ENCODE data around the gene SLC9A1. TPM values are rescaled to one million over a fixed set of nuclear protein-coding genes. Genes with fewer than 3 reads are reported as not detected.

The SLC9A1 gene
- total RNA-seq, 4 donors from 2014 or later, result 7.3 to 16.0 (median 10.9) TPM

DNA sequence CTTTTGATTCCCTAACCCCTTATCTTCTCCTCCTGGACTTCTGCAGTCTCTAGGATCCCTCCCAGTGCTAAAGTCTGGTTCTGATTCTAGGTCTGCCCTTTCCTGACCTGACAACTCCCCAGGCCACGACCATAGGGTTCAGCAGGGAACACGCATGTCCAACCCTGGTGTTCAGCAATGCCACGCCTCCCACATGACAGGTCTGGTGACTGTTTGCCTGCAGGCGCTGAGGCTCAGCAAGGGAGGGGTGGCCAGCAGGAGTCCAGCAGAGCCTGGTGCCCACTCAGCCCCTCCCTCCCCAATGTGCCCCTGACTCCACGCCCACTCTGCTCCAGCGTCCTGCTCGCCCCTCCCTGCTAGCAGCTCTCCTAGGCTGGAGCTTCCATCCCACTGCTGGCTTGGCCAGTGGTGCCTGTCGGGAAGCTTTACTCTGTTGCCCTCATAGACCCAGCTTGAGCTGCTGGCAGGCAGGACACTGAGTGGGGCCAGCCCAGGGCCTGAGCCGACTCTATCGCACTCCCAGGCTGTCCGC is 17.3 kb downstream of the SLC9A1 start:
- TF ChIP-seq CTCF (IDR thresholded peaks at IDR 0.05; ENCODE audit: low read depth), result no peak

DNA sequence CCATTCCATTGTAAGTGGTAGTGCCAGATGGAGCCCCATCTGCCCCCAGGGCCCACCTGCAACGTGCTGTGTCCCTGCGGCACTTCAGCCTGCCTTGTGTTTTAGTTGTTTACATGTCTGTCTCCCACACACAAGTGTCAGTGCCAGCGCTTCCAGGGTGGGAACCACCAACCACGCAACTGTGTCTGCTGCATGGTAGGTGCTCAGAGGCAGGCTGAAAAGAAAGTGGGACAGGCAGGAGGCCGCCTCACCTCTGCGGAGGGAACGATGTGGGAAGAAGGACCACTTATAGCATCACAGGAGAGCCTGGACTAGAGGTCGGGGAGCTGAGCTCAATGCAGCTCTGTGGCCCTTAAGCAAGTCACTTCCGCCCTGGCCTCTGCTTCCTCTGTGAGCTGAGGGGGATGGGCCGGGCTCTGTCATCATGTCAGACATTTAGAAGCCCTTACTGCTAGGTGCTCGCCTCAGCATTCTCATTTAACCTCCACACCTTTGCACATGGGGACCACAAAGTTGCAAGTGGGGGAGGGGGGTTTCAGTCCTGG is 17.9 kb downstream of the SLC9A1 start:
- TF ChIP-seq CTCF (IDR thresholded peaks at IDR 0.05; ENCODE audit: low read depth), result no peak

DNA sequence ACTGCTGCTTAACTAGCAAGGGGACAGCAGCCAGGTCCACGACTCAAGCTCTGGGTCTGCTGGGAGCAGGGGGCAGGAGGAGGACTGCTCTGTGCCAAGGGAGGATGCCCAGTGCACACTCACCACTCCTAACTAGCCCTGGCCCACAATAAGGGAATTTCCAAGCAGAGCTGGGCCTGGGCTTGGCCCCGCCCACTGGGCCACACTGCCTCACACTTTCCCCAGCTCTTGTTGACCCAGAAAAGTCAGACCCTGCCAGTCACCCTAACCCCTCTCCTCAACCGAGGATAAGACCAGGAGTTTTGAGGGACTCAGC is 18.7 kb downstream of the SLC9A1 start:
- no peak for TF ChIP-seq CTCF (IDR thresholded peaks at IDR 0.05; ENCODE audit: low read depth)

DNA sequence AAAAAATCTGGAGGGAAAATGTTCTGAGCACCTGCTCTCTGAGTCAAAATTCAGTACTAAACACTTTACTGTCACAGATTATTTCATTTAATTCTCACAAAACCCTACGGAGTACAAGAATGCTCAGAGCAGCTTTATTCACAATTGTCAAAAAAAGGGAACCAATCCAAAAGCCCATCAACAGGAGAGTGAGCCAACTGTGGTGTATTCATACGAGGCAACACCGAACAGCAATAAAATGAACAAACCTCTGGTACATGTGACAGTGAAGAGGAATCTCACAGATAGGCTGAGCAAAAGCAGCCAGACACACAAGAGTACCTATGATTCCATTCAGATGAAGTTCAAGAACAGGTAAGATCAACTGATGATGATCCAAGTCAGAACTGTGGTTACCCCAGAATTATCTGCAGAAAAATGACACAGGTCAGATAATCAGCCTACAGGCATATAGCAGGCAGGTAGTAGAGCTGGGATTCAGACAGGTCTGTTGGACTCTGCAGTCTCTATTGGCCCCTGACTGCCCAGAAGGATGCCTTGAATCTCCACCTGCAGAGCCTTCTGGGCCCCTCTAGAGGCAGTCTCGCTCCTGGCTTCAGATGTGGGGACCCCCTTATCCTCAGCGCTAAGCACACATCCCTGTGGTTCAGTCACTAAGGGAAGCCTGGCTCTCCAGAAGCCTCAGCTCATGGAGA is 19.2 kb downstream of the SLC9A1 start:
- no peak for TF ChIP-seq CTCF (IDR thresholded peaks at IDR 0.05; ENCODE audit: low read depth)

DNA sequence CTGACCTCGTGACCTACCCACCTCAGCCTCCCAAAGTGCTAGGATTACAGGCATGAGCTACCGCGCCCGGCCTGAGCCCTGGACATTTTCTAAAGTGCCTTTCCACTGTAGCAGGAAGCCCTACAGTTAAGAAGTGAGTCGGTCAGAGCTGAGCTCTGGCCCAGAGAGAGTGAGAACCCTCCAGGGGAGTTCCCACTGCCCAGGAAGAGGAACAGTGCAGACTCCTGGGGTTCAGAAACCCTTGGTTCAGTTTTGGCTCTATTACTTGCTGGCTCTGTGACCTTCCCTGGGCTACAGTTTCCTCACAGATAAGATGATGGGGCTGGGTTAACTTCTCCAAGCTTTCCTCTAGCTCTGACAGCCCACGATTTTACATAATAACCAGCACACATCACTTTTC is 20.9 kb downstream of the SLC9A1 start:
- TF ChIP-seq CTCF (IDR thresholded peaks at IDR 0.05; ENCODE audit: low read depth), result no peak

GRCh38 chr1:27133158-27133557 is 21.8 kb downstream of the SLC9A1 start:
- no peak for TF ChIP-seq CTCF (IDR thresholded peaks at IDR 0.05; ENCODE audit: low read depth)

DNA sequence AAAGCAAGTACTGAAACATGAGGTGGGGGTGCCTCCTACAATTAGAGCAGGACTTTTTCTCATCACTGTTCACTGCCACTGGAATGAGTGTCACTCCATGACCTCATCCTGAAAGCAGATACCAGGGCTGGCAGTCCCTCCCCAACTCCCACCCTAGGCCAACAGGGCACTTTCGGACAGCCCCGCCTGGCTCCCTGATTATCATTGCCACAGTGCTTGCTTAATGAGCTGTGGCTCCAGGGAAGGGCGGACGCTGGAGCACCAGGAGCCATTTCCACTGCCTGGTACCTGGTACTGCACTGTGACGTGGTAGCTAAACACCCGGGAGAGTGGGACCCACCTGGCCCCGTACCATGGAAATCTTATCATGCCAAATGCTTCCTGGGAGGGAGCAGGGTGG is 22.3 kb downstream of the SLC9A1 start:
- TF ChIP-seq CTCF (IDR thresholded peaks at IDR 0.05; ENCODE audit: low read depth), result no peak
